Activated T-helper 1 cell treated with Interleukin-2 at 50 U/mL for 16 hours (primary cell): ENCODE measurements around the gene PAGE4.

Experiments
- DNase-seq: peaks from one replicate; pipeline ENCODE4 v3.0.0-alpha.2; 2020; ENCODE audit warnings: low read depth

The PAGE4 gene

DNA sequence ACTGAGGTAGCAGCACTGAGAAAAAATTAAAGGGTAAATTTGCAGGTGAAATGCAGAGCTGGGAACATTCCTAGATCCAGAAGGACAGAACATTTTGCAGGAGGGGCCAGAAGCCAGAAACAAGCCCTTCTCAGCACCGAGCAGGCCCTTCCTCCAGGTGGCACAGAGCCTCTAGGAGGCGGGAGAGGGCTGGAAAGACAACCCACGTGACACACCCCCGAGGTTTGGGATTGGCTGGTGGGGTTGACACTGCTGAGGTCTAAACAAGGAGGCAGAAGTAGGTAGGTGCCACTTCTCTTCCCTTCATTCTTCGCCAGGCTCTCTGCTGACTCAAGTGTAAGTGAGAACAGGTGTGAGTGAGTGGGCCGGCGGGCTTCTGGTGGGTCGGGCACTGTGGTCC lies at the start of gene PAGE4:
Gene PAGE4 (plus strand): TSS at position 288 of the 400 bp plus-strand sequence. CDS start 1,126 bp downstream, outside the sequence.
- DNase-seq, result no peak

DNA sequence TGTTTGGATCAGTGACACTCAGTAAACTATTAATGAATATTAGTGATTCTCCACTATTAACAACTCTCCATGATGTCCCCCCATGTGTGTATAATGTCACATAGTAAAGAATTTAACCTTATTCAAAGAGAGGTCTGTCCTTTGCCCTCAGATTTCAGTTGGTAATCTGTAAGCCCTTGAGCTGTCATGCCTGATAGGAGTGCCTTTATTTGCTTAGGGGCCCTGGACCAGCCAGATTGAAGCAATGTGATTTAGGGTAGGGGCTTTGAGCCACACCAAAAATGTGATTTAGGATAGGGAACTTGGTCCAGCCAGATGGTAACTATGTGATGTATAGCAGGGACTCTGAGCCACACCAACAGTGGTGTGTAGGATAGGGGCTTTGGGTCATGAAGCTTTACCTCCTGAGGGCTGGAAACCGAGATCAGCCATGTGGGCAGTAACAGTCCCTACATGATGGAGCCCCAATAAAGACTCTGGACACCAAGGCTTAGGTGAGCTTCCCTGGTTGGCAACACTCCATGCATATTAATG lies 44.3 kb upstream of the PAGE4 start:
- DNase-seq, result no peak

GRCh38 chrX:49792376-49792775 lies 36.7 kb upstream of the PAGE4 start:
- no peak for DNase-seq

DNA sequence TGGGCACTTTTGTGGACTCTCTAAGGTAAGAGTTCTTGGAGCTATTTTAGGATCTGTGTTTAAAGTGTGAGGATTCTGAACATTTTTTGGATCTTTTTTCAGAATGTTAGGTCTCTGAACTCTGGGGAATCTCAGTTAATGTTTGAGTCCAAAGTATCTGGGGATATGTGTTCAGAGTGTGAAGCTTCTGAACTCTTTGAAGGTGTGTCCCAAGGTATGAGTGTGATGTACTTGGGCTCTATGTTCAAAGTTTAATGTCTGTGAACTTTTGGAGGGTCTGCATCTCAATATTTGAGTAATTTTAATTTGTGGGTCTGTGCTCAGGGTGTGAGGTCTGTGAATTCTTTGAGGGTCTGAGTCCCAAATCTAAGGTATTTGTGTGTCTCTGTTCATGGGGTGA lies 35.4 kb upstream of the PAGE4 start:
- no peak for DNase-seq

DNA sequence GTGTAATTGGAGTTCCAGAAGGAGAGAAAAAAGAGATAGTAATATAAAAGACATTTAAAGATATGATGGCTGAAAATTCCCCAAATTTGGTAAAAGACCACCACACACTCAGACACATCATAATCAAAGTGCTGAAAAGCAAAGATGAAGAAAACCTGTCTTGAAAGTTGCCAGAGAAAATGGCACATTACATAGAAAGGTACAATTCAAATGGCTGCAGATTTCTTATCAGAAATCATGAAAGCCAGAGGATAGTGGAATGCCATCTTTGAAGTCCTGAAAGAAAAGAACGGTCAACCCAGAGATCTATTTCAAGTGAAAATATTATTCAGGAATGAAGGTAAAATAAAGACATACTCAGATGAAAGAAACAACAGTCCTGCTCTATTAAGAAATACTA lies 29.3 kb upstream of the PAGE4 start:
- DNase-seq, result no peak

DNA sequence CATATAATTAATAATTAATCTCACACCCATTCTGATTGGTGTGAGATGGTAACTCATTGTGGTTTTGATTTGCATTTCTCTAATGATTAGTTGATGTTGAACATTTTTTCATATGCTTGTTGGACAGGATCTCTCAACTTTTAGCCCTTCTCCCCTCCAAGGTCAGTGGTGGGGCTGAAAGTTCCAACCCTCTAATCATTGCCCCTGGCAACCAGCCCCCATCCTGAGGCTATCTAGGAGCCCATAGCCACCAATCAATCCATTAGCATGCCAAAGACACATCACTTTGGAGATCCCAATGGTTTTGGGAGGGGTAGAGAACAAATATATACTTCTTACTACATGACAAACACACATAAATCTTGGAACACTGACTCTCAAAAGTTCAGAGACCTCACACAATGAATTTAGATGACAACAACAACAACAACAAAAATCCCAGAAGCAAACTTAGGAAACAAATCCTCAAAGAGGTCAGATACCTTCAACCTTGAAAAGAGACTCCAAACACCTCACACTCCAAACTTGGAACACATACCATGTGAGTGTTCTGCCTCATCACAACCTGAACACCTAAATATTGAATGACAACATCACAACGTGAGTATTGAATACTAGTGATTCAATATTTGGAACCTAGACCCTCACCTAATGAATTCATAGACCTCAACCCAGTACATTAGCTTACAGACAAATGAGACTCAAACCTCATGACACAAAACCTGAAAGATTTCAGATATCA lies 19.0 kb upstream of the PAGE4 start:
- DNase-seq, result no peak

DNA sequence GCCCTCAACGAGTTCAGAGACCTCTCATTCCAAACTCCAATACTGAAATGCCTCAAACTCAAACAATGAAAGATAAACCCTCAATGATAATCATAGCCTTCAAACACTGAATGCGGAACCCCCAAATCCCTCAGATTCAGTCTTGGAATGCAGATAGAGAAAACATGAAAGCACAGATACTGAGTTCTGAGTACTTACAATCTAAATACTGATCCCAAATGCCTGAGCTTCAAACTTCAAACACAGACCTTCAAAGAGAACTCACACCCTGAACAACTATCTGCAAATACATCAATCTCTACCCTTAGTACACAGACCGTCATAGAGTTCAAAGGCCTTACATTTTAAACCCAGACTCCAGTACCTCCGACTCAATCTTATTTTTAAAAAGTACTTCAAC lies 16.9 kb upstream of the PAGE4 start:
- no peak for DNase-seq

GRCh38 chrX:49816435-49816834 lies 12.7 kb upstream of the PAGE4 start:
- DNase-seq, result no peak

GRCh38 chrX:49838374-49838773 lies 9.3 kb downstream of the PAGE4 start:
- no peak for DNase-seq

DNA sequence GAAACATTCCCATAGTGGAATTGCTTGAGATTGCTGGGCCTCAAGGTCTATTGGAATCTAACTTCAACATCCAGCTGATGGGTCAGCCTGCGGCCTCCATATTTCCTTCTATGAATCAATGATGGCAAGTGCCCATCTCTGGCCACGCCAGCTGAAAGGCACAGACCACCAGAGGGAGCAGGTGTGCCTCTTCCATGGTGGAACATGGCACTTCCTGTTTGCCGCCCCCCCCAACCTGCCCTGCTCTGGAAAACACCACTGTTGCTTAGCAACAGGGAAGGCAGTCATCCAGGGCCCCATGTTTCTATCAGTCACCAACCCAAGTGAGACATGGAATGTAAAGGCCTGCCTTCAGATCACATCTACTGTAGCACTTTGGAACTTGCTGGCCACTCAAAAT lies 11.6 kb downstream of the PAGE4 start:
- DNase-seq, result no peak

- no peak for DNase-seq
These were observed 13.5 kb downstream of the PAGE4 start for GRCh38 chrX:49842621-49843020.

GRCh38 chrX:49844611-49845010 lies 15.5 kb downstream of the PAGE4 start:
- DNase-seq, result no peak

DNA sequence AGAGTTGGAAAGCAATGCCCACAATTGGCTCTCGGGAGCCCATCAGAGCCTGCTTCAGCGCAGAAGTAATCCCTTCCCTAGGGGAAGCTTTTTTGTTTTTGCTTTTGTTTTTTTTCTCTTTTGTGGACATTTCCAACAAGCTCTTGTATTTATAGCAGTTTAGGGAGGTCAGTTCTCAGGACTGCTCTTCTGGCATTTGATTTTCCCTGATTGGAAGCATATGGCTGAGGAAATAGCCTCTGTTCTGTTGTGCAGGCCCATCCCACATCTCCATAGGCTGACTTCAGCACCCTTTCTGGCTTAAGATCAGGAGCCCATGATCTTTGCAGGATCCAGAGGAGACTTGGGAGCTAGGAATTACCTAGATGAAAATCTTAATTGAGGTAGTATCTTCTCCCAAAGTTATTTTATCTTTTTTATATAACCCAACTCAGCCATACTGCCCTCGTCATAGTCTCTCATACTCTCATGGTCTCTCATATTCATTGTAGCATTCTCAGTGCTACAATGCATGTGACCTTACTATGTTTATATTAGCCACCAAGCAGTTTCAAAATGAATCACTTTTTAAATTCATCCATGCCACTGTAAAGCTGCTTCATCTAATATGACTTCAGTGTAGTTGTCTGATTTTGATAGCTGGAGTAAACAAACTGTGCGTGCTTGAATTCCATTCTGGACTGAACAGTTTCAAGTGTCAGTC lies 16.7 kb downstream of the PAGE4 start:
- no peak for DNase-seq

DNA sequence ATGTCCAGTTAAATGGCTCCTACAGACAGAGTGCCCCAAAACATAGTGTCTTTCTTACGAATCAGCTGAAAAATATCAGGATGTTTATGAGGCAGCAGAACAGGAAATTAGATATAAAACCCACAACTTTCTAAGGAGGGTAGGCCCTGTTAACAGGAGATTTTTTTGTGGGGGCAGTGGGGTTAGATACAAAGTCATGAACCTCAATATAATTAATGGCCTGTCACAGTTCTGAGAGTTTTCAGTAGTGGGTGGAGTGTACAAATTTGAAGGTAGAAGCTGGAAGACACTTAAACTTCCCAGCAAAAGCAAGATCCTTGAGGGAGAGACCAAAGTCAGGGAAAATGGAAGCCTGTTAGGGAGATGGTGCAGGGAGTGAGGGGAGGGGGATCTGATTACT lies 17.4 kb downstream of the PAGE4 start:
- DNase-seq, result no peak

- DNase-seq, result no peak
These were observed 19.2 kb downstream of the PAGE4 start for GRCh38 chrX:49848275-49848674.

DNA sequence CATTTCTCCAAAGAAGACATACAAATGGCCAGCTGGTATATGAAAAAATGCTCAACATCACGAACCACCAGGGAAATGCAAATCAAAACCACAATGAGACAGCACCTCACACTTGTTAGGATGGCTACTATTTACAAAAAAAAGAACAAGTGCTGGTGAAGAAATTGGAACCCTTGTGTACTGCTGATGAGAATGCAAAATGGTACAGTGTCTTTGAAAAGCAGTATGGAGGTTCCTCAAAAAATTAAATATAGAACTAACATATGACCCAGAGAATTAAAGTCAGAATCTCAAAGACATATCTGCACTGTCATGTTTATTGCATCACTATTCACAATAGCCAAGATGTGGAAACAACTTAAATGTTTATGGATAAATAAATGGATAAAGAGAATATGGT lies 20.9 kb downstream of the PAGE4 start:
- DNase-seq, result no peak

DNA sequence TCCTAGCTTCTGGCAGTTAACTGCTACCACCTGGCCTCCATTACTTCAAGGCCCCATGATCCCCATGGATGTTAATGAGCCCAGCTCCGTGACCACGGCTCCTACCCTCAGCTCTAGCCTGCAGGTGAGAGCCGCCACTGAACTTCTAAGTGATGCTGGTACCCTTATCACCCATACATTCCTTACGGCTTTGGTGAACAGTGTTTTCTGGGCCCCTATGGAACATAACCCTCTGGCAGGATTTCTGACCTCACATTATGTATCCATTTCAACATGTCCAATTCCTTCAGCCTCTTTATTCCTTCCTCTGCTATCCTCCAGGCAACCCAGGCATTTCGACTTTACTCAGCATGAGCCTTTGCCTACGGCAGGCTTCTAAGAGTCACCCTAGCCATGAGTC lies 24.6 kb downstream of the PAGE4 start:
- no peak for DNase-seq

- DNase-seq, result no peak
These were observed 27.7 kb downstream of the PAGE4 start for GRCh38 chrX:49856819-49857218.

GRCh38 chrX:49858341-49858740 lies 29.2 kb downstream of the PAGE4 start:
- no peak for DNase-seq

DNA sequence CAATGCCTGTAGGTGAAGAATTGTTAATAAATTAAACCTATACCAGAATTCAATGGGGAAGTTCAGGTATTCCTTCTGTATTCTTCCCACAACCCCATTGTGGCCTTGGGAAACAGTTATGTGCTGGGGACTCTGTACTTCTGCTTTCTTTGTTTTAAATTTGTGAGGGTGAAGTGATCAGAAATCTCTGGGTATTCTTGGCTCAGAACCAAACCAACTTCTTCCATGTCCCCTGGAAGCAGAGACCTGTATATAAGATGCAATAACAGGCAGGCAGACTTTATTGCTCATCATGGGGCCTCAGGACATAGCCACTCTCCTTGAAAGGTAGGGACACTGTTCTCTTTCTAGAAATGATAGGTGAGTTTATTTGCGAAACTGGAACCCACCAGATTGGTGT lies 30.4 kb downstream of the PAGE4 start:
- no peak for DNase-seq

DNA sequence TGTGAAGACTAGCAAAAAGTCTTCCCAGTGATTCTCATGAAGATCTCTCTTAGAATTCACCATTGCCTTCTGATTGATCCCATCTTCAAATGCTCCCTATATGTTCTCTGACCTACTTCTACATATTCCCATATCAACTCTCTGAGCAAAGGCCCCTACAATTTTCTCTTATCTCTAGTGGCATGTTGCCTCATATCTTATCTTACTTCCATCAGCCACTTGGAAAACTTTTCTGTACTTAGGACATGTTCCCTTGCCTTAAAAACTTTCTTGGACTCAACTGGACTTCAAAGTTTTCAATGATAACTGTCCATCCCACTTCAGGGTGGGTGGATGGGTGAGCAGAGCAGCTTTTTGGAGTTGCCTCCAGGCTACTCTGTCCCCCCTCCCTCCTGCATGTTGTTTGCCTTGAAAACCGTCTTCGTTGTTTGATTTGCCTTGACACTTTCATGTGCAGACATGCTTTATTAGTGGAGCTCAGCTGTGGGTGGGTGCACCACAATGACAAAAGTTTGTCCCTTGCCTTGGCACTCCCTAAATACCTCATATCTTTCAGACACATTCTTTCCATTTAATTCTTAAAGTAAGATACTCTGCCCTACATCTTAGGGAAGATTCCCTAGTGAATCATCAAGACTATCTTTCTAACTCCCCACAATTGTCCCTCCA lies 31.9 kb downstream of the PAGE4 start:
- DNase-seq, result no peak

GRCh38 chrX:49862093-49862492 lies 33.0 kb downstream of the PAGE4 start:
- no peak for DNase-seq

GRCh38 chrX:49868739-49869138 lies 39.6 kb downstream of the PAGE4 start:
- no peak for DNase-seq
